ENCODE data around the gene OR6B2.

DNA sequence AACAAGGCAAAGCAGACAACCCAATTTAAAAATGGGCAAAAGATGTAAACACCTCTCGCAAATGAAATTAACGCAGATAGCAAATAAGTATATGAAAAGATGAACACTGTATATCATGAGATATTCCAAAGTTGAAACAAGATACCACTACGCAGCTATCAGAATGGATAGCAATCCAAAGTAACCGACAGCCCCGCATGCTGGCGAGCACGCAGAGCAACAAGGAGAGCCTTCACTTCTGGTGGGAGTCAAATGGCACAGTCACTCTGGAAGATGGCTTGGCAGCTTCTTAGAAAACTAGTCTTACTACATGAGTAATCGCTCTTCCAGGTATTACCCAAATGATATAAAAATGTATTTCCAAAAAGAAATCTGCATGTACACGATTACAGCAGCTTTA lies 6.4 kb downstream of the OR6B2 start:
- TF ChIP-seq, protein P1, sequence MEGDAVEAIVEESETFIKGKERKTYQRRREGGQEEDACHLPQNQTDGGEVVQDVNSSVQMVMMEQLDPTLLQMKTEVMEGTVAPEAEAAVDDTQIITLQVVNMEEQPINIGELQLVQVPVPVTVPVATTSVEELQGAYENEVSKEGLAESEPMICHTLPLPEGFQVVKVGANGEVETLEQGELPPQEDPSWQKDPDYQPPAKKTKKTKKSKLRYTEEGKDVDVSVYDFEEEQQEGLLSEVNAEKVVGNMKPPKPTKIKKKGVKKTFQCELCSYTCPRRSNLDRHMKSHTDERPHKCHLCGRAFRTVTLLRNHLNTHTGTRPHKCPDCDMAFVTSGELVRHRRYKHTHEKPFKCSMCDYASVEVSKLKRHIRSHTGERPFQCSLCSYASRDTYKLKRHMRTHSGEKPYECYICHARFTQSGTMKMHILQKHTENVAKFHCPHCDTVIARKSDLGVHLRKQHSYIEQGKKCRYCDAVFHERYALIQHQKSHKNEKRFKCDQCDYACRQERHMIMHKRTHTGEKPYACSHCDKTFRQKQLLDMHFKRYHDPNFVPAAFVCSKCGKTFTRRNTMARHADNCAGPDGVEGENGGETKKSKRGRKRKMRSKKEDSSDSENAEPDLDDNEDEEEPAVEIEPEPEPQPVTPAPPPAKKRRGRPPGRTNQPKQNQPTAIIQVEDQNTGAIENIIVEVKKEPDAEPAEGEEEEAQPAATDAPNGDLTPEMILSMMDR (conservative IDR thresholded peaks at IDR 0.05; ENCODE audit: low read length) = no peak
- TF ChIP-seq EZH2phosphoT487 (IDR thresholded peaks at IDR 0.05; ENCODE audit: borderline replicate concordance) = no peak
